Stimulated activated CD8-positive, alpha-beta memory T cell treated with anti-CD3 and anti-CD28 coated beads, Interleukin-12 subunit alpha, Interleukin-12 subunit beta, amount 100 ng/mL, for 24 hours (primary cell): ENCODE results near the gene DNASE1L3.
"Not testable (repeated sequence)": the region's sequence is repeated elsewhere in the genome, so short reads cannot be mapped to it uniquely, and the experiment has no call there.

Source experiments
- DNase-seq: peaks from one replicate; pipeline ENCODE4 v3.0.0-alpha.2; 2020; ENCODE audit errors: extremely low read depth

Gene DNASE1L3

DNA sequence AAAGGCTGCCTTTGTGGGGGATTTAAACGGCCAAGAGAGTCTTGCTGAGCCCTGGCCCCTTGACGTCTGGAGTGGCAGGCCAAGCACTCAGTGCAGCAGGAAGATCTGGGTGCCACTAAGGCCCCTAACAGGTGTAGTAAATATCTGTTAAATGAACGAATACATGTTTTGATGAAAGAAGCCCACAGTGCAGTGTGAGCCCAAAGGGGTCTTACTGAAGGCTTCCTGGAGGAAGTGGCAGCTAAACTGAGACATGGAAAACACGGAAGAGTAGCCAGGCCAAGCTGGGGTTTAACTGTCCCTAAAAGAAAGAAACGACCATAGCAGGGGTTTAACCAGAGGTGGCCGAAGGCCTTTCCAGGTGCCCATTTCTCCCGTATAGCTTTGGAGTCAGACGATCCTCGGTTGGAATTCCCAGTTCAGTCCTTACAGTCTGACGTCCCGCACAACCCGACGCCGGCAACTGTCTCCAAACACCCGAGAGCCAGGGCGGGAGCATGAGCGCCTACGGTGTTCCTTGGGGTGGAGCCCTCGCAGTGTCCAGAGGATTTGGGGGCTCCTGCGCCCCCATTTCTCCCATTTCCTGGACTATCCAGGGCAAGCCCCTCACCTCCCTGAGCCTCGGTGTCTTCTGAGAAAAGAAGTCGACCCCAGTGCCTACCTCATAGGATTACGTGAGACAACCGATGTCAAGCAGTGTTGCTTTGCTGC lies 25.9 kb upstream of the DNASE1L3 start:
- DNase-seq = no peak

DNA sequence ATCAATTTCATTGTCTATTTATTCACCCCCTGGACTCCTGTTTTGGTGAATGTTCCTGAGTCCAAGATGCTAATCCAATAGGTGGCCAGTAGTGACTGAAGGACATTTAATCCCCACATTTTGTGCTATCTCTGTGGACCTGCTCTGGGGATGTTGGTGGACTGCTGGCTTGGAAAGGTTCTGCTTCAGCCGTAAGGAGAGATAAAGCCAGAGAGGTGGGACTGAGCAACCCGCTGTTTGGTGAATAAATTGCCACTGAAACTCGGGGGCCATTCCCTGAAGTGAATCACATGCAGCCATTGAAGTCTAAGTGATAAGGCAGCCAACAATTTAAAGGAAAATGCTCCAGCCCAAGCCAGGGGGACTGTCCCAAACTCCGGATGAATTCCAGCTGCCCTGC lies 25.2 kb upstream of the DNASE1L3 start:
- DNase-seq = no peak

DNA sequence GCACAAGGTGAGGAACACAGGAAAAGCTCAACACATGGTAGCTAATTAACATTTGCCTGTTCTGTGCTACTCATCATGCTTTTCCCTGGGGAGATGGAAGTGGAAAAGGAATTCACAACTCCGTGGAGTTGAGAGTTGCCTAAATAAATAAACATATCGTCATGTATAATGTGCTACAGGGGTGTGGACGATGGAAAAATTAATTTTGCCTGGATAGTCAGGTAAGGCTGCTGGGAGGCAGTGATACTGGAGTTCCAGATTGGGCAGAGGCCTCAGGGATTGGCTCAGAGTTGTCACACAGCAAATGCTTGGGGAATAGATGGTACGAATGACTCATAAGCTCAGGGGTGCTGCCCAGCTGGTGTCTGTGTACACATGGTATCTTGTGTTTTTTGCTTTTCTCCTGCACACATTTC lies 23.8 kb upstream of the DNASE1L3 start:
- no peak for DNase-seq

DNA sequence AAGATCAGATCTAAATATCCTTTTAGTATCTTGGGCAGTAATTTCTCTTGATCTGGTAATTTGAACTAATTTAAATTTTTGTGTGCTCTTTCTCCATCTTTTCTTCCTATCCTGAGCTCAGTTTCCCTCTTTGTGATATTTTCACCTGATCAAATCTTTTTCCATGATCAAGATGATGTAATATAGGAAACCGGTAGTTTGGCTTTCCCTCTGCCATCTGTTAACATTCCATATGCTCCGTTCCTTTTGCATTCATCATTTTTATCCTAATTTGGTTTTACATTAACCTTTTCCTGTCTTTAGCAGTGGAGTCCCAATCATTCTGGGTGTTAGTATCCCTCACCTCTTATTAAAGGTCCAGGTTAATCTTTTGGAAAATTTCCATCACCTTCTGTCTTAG lies 20.9 kb upstream of the DNASE1L3 start:
- DNase-seq = no peak

DNA sequence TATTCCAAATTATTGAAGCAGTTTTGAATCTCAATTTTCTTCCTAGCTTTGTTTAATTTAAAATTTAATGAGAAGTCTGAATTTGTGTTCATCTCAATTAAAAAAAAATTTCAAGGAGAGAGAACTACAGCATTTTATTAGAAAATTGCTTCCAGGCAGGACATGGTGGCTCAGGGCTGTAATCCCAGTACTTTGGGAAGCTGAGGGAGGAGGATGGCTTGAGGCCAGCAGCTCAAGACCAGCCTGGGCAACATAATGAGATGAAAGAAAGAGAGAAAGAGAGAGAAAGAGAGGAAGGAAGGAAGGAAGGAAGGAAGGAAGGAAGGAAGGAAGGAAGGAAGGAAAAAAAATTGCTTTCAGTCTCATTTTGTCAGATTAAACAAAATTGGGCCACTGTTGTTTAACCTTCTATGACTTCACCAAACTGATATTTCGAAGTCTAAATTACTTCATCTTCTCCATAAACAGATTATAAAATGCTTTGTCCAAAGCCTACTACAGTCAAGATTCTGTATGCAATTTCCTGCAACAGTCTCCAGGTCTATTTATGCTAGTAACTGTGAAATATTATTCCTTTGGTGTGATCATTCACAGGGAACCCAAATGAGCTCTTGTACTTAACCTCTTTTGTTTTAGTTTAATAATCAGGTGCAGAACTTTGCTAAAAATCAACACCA lies 20.2 kb upstream of the DNASE1L3 start:
- DNase-seq = no peak

DNA sequence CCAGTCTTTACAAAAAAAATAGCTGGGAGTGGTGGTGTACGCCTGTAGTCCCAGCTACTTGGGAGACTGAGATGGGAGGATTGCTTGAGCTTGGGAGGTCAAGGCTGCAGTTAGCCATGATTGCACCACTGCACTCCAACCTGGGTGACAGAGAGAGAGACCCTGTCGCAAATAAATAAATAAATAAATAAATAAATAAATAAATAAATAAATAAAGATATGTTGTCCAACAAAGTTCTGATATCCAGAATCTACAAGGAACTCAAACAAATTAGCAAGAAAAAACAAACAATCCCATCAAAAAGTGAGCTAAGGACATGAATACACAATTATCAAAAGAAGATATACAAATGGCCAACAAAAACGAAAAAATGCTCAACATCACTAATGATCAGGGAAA lies 17.2 kb upstream of the DNASE1L3 start:
- not testable (repeated sequence) for DNase-seq

DNA sequence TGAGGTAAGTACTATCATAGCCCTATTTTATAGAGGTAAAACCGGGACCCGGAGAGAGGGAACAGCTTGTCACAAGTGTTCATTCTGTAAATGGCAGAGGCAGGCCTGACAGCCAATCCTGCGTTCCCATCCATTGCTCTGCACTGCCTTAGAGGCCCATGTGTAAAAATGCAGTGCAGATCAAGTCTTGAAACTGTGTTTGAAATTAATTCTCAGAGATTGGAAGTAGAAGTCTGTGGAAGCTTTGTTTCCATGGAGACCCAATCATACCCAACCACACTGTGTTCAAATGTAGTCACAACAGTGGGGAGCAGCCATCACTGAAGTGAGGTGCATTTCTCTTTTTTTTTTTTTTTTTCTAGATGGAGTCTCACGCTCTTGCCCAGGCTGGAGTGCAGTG lies 13.1 kb upstream of the DNASE1L3 start:
- no peak for DNase-seq

DNA sequence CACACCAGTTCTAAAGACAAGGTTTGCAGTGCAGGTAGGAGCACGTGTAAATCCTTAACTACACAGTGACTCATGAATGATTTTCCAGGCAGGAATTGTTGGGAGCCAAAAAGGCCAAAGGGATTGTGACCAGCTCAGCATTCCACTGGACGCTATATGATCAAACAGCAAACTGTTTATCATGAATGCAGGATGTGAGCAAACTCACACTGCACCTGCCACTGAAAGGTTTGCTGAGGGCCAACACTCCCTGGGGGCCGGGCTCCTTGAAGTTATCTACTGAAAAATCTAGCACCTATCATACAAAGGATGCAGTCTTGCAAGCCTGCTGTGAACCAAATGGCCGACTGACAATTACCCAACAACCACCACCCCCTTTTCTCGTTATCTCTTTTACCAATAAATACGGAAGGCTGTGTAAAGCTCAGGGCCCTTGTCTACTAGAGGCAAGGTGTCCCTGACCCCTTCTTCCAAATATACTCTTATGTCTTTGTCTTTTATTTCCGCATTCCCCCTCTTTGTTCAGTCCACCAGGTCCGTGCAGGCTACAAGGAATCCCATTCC lies 11.5 kb upstream of the DNASE1L3 start:
- DNase-seq = no peak

DNA sequence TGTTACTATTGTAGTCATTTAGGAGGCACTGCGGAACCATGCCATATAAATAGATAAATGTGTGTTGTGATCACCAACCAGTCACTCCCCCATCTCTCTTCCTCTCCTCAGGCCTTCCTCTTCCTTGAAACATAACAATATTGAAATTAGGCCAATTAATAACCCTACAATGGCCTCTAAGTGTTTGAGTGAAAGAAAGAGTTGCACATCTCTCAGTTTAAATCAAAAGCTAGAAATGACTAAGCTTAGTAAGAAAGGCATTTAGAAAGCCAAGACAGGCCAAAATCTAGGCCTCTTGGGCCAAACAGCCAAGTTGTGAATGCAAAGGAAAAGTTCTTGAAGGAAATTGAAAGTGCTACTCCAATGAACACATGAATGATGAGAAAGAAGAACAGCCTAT lies 8.1 kb upstream of the DNASE1L3 start:
- DNase-seq = no peak

DNA sequence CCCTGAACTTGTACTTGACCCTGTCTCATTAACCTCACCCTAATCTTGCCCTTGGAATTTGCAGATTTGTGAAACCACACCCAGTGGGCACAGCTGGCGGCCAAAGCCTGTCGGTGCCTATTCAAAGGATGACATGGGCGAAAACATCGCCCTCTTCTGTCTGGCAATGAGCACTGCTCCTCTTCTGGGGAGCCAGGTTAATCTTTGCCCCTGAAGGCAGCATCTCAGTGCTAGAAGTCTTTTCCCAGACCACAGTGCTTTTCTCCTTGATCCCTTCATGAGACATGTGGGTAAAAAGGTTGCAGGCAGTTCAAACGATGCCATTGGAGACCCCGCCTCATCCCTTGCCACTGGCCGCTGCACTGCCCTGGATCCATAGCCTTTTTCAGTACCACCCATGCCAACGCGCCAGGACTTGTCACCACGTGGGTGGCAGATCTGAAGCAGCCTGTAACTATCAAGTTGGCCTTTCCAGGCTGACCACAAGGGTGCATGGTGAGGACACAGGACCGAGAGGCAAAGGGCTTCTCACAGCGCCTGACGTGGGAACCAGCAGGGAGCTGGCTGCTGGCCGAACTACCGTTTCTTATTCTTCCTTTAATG lies 6.5 kb upstream of the DNASE1L3 start:
- no peak for DNase-seq

DNA sequence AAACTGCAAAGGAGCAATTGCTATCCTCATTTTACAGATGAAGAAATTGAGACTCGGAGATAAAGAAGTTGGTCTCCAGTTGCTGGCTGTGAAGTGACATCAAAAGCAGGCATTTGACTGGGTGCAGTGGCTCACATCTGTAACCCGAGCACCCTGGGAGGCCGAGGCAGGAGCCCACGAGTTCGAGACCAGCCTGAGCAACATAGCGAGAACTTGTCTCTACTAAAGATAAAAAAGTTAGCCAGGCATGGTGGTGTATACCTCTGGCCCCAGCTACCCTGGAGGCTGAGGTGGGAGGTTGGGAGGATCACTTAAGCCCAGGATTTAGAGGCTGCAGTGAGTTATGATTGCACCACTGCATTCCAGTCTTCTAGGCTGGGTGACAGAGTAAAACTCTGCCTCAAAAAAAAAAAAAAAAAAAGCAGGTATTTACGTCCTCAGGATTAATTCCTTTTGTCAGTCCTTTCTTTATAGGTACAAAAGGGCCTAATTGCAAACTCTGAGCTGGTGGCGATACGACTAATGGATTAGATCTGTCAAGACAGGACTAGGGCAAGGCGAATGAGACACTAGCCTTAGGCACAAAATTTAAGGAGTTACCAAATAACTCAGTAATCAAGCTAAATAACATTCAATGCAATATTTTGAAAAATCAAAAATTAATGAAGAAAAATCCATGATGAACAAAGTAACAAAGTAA lies 5.9 kb upstream of the DNASE1L3 start:
- no peak for DNase-seq

DNA sequence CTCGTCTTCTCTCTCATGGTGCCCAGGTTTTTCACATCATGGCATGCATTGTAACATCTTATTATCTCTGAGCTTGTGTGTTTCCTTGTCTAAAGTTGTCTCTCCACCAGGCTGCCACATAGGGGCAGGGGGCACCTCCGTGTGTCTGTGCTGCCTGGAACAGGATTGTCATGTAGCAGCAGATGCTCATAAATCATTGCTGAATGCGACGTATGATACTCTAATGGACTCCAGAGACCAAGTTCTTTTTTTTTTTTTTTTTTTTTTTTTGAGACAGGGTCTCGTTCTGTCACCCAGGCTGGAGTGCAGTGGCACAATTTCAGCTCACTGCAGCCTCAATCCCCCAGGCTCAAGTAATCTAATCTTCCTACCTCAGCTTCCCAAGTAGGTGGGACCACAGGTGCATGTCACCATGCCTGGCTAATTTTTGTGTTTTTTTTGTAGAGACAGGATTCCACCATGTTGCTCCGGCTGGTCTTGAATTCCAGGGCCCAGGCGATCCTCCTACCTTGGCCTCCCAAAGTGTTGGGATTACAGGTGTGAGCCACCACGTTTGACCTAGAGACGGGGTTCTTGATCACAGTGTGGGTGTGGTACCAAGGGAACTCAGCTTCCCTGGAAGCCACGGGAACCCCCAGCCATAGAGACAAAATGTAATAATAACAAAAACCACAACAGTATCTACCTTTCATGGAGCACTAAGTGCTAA lies 4.7 kb upstream of the DNASE1L3 start:
- no peak for DNase-seq

DNA sequence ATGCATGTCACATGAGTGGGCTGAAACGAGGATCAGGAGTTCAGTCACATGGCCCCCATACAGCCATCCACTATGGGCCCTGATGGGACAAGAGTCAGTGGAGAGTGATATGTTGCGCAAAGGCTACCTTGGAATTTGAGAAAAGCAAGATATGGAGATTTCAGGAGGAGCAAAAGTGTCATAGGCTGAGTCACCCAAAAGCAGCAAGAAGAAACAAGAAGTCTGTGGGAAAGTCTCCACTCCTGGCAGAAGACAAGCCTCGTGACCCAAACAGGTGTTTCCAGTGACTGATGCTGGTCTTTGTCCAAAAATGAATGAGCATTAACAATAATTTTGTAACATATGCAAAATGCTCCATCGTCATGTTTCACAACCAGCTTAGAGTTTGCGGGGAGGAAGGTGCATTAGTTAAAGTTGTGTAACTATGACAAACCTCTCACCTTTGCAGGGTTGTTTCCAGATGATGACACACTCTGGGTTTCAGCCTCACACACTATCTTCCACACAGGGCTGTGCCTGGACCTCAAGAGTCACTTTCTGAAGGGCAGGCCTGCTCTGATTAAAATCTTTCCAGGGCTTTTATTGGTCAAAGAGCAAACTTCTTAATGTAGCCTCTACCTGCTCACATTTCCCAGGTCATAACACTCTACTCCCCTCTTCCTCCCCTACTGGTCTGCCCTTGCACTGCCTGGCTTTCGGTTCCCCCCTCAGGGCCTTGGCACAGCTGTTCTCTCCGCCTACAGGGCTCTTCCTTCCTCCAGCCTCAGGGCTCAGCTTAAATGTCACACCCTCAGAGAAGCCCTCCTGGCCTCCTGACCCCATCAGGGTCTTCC lies 3.9 kb upstream of the DNASE1L3 start:
- no peak for DNase-seq

DNA sequence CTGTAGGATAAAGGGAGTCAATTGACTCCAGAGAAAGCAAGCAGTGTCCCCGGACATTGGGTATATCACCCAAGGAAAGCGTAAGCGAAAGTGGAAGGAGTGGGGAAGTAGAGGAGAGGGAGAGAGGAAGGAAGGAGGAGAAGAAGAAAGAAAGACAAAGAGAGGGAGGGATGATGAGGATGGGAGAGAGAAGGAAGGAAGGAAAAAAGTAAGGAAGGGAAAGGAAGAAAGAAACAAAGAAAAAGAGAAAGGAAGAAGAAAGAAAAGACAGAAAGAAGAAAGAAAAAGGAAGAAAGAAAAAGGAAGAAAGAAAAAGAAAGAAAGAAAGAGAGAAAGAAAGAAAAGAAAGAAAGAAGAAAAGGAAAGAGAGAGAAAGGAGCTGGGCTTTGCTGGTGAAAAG lies 839 bp downstream of the DNASE1L3 start:
- DNase-seq = no peak

DNA sequence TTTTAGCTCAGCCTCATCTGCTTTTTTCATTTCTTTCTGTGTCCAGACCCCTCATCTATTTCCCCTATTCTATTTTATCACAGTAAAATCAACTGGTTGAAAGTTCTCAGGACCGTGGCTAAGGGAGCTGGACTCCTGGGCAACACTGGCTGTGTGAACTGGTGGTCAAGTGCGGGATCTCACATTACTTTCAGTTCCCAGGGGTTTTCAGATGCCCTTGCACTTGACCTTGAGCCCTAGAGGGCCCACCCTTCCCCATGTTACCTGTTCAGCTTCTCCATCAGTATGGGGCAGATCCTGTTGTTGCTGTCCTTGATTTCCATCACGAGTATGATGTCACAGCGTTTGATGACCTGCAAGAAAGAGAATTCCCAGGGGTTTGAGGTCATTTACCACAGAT lies 2.8 kb downstream of the DNASE1L3 start:
- no peak for DNase-seq

DNA sequence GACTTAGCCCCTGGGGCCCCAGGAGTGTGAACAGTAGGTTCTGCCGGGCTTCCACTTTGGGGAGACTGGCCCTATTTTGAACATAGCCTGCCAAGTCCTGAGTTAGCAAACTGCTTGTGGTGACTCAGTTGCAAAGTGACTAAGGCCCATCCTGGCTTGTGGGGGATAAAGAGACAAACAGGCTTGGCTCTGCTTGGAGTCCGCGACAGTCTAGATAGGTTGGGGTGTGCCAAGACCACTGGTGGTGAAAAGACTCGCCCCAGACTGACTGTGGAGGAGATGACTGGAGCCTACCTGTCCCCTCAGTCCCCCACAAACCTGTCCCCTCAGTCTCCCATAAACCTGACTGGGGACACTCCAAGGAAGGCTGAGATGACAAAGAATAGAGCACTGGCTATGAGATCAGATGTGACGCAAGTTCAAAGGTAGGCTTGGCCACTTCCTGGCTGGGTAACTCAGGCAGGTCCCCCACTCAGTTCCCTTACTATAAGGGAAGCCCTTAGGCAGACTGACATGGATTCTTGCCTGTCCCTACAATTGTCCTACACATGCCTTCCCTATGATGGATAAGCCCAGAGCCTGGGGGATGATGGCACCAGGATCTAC lies 4.3 kb downstream of the DNASE1L3 start:
- DNase-seq = no peak

DNA sequence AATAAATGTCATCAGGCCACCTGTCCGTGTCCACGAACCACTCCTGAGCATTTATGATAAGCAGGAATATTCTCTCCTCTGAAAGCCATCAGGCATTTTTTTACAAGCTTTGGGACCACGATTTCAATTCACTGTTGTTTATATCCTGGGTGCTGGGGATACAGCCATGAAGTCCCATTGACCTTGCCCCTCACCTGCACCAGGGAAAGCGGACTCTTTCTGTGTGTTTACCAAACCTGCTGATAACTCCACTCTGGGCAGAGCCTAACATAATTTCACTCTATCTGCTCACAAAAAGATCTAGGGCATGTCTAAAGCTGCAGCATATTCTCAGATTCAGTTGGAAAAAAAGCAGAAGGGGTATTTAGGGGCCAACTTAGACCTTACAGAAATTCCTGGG lies 4.8 kb downstream of the DNASE1L3 start:
- DNase-seq = no peak

DNA sequence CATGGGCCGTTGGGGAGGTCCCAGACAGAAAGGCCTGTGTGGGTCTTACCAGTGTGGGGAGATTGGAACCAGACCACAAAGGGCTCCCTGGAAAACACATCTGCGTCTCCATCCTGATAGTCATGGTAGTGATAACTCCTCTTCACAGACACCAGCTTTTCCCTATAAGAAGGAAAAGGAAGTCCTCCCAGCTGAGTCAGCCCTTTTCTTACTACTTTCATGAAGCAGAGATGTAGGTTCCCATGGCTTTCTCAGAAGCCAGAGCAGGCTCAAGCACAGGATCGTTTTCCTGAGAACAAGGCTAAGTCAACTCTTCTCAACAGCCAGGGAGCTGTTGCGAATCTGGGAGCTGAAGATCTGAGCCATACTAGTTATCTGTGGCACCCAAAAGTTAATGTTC lies 6.1 kb downstream of the DNASE1L3 start:
- no peak for DNase-seq

DNA sequence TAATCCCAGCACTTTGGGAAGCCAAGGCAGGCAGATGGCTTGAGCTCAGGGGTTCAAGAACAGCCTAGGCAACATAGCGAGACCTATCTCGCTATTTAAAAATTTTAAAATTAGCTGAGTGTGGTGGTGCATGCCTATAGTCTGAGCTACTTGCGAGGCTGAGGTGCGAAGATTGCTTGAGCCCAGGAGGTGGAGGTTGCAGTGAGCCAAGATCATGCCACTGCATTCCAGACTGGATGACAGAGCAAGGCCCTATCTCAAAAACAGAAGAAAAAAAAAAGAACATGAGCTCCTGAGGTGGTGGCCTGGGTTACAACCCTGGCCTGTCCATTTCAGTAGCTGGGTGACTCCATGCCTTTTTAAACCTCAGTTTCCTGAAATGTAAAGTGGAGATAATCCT lies 7.2 kb downstream of the DNASE1L3 start:
- no peak for DNase-seq

DNA sequence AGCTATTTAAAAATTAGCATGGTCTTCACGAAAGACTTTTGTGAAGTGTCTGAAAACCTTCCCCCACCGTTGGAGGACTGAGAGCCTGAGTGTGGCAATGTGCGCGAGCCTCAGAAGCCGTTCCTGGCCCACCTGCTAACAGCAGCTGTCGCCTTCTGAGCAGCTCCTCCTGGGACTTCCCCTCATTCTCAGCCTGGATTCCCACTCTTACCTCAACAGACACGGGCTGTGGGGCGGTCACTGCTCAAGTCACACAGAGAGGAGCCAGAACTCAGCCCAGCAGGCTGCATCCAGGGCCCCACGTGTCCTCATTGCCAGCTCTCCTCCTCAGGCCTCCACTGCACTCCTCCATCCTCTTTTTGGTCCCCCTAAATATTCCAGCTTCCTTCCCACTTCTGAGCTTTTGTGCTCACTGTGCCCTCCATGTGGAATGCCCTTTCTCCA lies 7.8 kb downstream of the DNASE1L3 start:
- no peak for DNase-seq
